Upper lobe of left lung (tissue), 4 donors: ENCODE results near the gene NELFE.
"Not testable (repeated sequence)": the region's sequence is repeated elsewhere in the genome, so short reads cannot be mapped to it uniquely, and the experiment has no call there.

Experiments used
- EP300 ChIP-seq, 4 donors: sonication (generic); formaldehyde crosslinking; IDR thresholded peaks; one replicate each; pipeline ENCODE4 v1.5.1; 2017; ENCODE audit warnings: antibody characterized with exemption in 4 of 4, control low read depth in 2 of 4
- POLR2A ChIP-seq, 4 donors: fragments of 450-650 bp; IDR thresholded peaks; one replicate each; pipeline ENCODE4 v1.5.1; 2016 to 2017; ENCODE audit warnings: antibody characterized with exemption in 4 of 4, mild to moderate bottlenecking in 2 of 4
- POLR2AphosphoS5 ChIP-seq, 2 donors: sonication (generic); formaldehyde crosslinking; IDR thresholded peaks; one replicate each; pipeline ENCODE4 v1.5.1; 2017; ENCODE audit warnings: antibody characterized with exemption in 2 of 2
- TF ChIP-seq, protein P1 (sequence below), 6 experiments: fragments of 450-650 bp in 4 of 6; fragments of 200-600 bp in 2 of 6; sonication (generic) in 2 of 6; IDR thresholded peaks; one replicate each; pipeline ENCODE4 v1.5.1; 2016 to 2019; ENCODE audit warnings: antibody characterized with exemption in 6 of 6

DNA sequence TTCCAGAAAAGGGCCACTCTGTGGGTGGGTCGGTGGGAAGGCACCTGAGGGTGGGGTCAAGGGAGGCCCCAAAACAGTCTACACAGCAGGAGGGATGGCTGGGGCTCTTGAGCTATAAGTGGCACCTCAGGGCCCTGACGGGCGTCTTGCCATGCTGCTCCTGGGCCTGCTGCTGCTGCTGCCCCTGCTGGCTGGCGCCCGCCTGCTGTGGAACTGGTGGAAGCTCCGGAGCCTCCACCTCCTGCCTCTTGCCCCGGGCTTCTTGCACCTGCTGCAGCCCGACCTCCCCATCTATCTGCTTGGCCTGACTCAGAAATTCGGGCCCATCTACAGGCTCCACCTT is 46.7 kb upstream of the NELFE start:
- not testable (repeated sequence) for TF ChIP-seq POLR2A, POLR2AphosphoS5, EP300 (IDR thresholded peaks at IDR 0.05)
- TF ChIP-seq, protein P1, sequence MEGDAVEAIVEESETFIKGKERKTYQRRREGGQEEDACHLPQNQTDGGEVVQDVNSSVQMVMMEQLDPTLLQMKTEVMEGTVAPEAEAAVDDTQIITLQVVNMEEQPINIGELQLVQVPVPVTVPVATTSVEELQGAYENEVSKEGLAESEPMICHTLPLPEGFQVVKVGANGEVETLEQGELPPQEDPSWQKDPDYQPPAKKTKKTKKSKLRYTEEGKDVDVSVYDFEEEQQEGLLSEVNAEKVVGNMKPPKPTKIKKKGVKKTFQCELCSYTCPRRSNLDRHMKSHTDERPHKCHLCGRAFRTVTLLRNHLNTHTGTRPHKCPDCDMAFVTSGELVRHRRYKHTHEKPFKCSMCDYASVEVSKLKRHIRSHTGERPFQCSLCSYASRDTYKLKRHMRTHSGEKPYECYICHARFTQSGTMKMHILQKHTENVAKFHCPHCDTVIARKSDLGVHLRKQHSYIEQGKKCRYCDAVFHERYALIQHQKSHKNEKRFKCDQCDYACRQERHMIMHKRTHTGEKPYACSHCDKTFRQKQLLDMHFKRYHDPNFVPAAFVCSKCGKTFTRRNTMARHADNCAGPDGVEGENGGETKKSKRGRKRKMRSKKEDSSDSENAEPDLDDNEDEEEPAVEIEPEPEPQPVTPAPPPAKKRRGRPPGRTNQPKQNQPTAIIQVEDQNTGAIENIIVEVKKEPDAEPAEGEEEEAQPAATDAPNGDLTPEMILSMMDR (IDR thresholded peaks at IDR 0.05), result not testable (repeated sequence)
